Panc1 (cell line): ENCODE results near the gene CDKN1C. TPM values are rescaled to one million over a fixed set of nuclear protein-coding genes. Genes with fewer than 3 reads are reported as not detected.

ENCODE experiments used
- ATAC-seq: fragments of 200-7000 bp; cut with Tn5 transposase; 2 replicates; pipeline ENCODE4 v1.9.1; 2020; ENCODE audit warnings: mild to moderate bottlenecking, moderate library complexity
- BruUV-seq: library from RNA; stranded (reverse); fragments of 400-500 nt; replicated peaks from 2 replicates; lab custom pipeline; 2021; lab: Mats Ljungman, UMichigan
- CTCF ChIA-PET: fragments of 300-600 bp; sonication (Branson Sonifier 250); formaldehyde crosslinking; loops from one replicate; lab custom pipeline; 2022; ENCODE audit warnings: antibody characterized with exemption; lab: Charles Lee
- POLR2A ChIA-PET: fragments of 300-600 bp; sonication (Branson Sonifier 250); formaldehyde crosslinking; loops from one replicate; lab custom pipeline; 2022; ENCODE audit warnings: antibody characterized with exemption; lab: Charles Lee
- DNase-seq: peaks from one replicate; pipeline ENCODE4 v3.0.0-alpha.2; 2010; ENCODE audit warnings: low read depth, low spot score
- H3K27ac ChIP-seq: 2 replicates; pipeline ENCODE4 v1.5.1; 2011; ENCODE audit warnings: mild to moderate bottlenecking, low read length, inconsistent platforms
- H3K27me3 ChIP-seq: fragments of 200-500 bp; sonication (Bioruptor generic); 2 replicates; pipeline ENCODE4 v1.6.0; 2014; ENCODE audit warnings: low read length, inconsistent platforms; ENCODE audit not compliant: control insufficient read depth, insufficient read depth
- H3K36me3 ChIP-seq: fragments of 200-500 bp; sonication (Bioruptor generic); 2 replicates; pipeline ENCODE4 v1.5.1; 2014; ENCODE audit warnings: inconsistent platforms, mild to moderate bottlenecking, low read length, moderate library complexity; ENCODE audit not compliant: control insufficient read depth, insufficient read depth
- H3K4me1 ChIP-seq: 2 replicates; pipeline ENCODE4 v1.5.1; 2011; ENCODE audit warnings: inconsistent platforms, mild to moderate bottlenecking, low read length, moderate library complexity; ENCODE audit not compliant: control insufficient read depth, insufficient read depth
- H3K4me3 ChIP-seq, 2 experiments: 2 replicates each; pipeline ENCODE4 v1.5.1; 2011 to 2012; ENCODE audit warnings: low read depth in 2 of 2, low read length in 2 of 2, mild to moderate bottlenecking in 2 of 2, inconsistent platforms in 1 of 2, moderate library complexity in 1 of 2
- H3K9me3 ChIP-seq: fragments of 200-500 bp; sonication (Bioruptor generic); 2 replicates; pipeline ENCODE4 v1.5.1; 2014; ENCODE audit warnings: low read depth, mild to moderate bottlenecking, inconsistent platforms, low read length, moderate library complexity; ENCODE audit not compliant: control insufficient read depth, insufficient read depth
- CTCF ChIP-seq: fragments of 450-650 bp; IDR thresholded peaks from 2 replicates; pipeline ENCODE4 v1.5.1; 2017; ENCODE audit warnings: mild to moderate bottlenecking
- POLR2AphosphoS5 ChIP-seq: IDR thresholded peaks from 2 replicates; pipeline ENCODE4 v1.6.1; 2012; ENCODE audit warnings: mild to moderate bottlenecking, low read depth, low read length, moderate library complexity
- REST ChIP-seq, 2 experiments: IDR thresholded peaks; 2 replicates each; pipeline ENCODE4 v1.6.1; 2011 to 2012; ENCODE audit warnings: low read depth in 2 of 2, control low read depth in 1 of 2, low read length in 1 of 2, mild to moderate bottlenecking in 1 of 2, moderate library complexity in 1 of 2; ENCODE audit not compliant: insufficient read depth in 1 of 2
- SIN3A ChIP-seq: IDR thresholded peaks from 2 replicates; pipeline ENCODE4 v1.6.1; 2012; ENCODE audit warnings: low read depth, mild to moderate bottlenecking, low read length, moderate library complexity, borderline replicate concordance; ENCODE audit not compliant: insufficient read depth
- TCF7L2 ChIP-seq: IDR thresholded peaks from 2 replicates; pipeline ENCODE4 v1.6.1; 2011; ENCODE audit warnings: mild to moderate bottlenecking, low read depth, low read length, inconsistent platforms
- in situ Hi-C: cut with HindIII; loops from 2 replicates; pipeline ENCODE4 v1.10.0; 2016; ENCODE audit warnings: low sequenced_read_pairs, low pct_unique_long_range_greater_than_20kb
- intact Hi-C: fragments of 100-400 bp; cut with micrococcal nuclease; formaldehyde crosslinking; loops from one replicate; pipeline ENCODE4 v1.10.0; 2022; ENCODE audit not compliant: unreplicated experiment
- total RNA-seq: library from RNA; stranded (reverse); gene quantifications from one replicate; pipeline ENCODE4 v1.2.1, GENCODE V29; 2021; ENCODE audit not compliant: unreplicated experiment

The CDKN1C gene
- total RNA-seq, 1 experiment from 2014 or later = 4.6 TPM

DNA sequence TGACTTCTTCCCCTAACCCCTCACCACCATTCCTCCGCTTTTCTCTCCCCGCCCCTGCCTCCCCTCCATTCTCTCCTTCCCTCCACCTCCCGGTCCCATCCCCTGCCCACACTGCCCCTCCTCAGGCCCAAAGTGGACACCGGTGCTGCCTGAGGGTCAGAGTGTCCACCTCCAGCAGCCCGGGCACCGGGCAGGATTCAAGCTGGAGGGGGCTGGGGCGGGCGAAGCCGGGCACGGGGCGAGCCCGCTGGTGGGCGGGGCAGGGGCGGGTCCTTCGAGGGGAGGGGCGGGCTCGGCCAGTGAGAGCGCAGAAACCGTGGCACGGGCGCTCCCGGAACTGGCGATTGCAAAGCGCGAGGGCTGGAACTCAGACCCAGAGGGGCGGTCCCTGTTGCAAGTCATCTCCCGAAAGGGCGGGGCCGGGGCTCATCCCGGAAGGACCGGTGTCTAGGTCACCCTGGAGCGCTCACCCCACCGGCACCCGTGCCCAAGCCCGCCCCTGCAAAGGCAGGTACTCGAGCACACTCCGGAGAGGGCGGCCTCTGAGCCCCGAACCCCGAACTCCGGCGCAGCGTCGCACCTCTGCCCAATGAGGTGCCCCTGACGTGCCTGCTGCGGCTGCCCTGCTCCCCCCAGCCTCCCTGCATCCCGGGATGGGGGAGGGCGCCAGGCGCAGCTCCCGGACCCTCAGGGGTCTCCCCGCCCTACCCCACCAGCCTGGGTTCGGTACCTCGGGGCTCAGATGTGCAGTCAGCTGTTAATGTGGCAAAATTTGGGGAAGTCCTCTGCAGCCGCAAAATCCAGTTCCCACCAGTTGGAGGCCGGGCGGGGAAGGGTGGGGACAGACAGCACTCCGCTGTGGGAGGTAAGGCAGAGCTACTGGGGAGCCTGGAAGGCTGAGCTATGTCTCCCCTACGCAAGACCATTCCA is 16.5 kb upstream of the CDKN1C start:
- ChIA-PET POLR2A (interaction anchor here (0.6 to 1.9 kb wide), 5 partner anchors 20 to 488 kb away, joined by 3 to 11 read pairs (median 7); partner anchors contain the start of gene PHLDA2), CTCF (interaction anchor here (1.0 to 1.1 kb wide), 3 partner anchors 9 to 22 kb away, joined by 3 to 5 read pairs (median 4); no protein-coding TSS in a partner anchor)
- TF ChIP-seq CTCF (no peak), SIN3A (0 out of 2 replicates have a peak, but pooled peaks have one; percentile 18)
- ATAC-seq (peak; percentile 91), DNase-seq (peak; percentile 77)
- intact Hi-C loops = no loop called here
- no peaks in the 10 kb centered on the region; the same call in 1 of the 2 replicates for H3K36me3 ChIP-seq
- no peaks in the 10 kb centered on the region for H3K9me3 ChIP-seq
- no peaks in the 10 kb centered on the region for H3K27me3 ChIP-seq
- H3K4me1 ChIP-seq = peaks cover 49% of the 10 kb centered on the region
- H3K4me3 ChIP-seq = peak overlapping the region; percentile 73 to 75
- peak overlapping the region; percentile 86 for H3K27ac ChIP-seq
- no TSS peak for BruUV-seq
- in situ Hi-C loops = no loop called here

- in situ Hi-C loops = no loop called here
- no peaks in the 10 kb centered on the region for H3K27me3 ChIP-seq
- H3K9me3 ChIP-seq = no peaks in the 10 kb centered on the region
- H3K27ac ChIP-seq = peak overlapping the region; percentile 81
- no TSS peak for BruUV-seq
- ChIA-PET POLR2A (interaction anchor here (0.6 kb wide), 1 partner anchor 488 kb away, joined by 8 read pairs; no protein-coding TSS in a partner anchor), CTCF (interaction anchor here (1.0 to 1.1 kb wide), 3 partner anchors 8 to 23 kb away, joined by 3 to 5 read pairs (median 4); no protein-coding TSS in a partner anchor)
- intact Hi-C loops = no loop called here
- peak overlapping the region; percentile 73 to 75 for H3K4me3 ChIP-seq
- ATAC-seq (peak; percentile 7), DNase-seq (no peak)
- H3K4me1 ChIP-seq = peaks cover 49% of the 10 kb centered on the region
- TF ChIP-seq SIN3A (no peak), POLR2AphosphoS5 (no peak), REST (IDR thresholded peaks at IDR 0.05; ENCODE audit: insufficient read depth in 1 of 2, low read depth in 2 of 2, low read length in 1 of 2) (no peak), TCF7L2 (no peak), CTCF (no peak)
- H3K36me3 ChIP-seq = no peaks in the 10 kb centered on the region; the same call in 1 of the 2 replicates
These were observed 15.7 kb upstream of the CDKN1C start for GRCh38 chr11:2901196-2901796.
